LoVo (cell line): ENCODE measurements around the gene RGS17.
"Not testable (repeated sequence)": the region's sequence is repeated elsewhere in the genome, so short reads cannot be mapped to it uniquely, and the experiment has no call there.

Source experiments
- DNase-seq: peaks from one replicate; pipeline ENCODE4 v3.0.0-alpha.2; 2016; ENCODE audit warnings: low spot score

The RGS17 gene

DNA sequence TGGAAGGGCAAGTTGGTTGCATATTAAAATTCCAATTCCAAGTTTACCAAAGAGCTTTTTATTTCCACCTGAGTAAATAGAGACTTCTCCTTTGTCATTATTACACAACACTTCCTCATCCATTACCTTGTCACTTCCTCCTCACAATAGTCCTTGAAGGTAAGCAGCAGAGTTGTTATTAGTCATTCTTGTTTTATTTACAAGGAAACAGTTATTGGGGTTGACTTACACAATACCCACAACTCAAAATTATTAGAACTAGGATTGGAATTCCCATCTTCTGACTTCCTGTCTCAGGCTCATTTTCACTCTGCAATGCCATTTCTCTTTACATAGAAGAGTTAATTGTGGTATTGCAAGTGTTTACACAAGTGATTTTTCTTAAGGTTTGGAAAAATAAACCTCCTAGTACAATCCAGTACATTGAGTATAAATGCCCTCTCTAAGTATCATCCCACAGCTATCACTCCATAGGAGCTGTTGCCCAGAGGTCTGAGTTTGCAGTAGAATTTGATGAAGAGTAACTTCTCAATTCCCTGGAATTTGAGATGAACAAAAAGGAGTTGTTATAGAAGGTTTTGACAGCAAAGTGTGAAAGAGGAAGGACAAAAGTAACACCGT lies 99.6 kb downstream of the RGS17 start:
- DNase-seq: no peak

DNA sequence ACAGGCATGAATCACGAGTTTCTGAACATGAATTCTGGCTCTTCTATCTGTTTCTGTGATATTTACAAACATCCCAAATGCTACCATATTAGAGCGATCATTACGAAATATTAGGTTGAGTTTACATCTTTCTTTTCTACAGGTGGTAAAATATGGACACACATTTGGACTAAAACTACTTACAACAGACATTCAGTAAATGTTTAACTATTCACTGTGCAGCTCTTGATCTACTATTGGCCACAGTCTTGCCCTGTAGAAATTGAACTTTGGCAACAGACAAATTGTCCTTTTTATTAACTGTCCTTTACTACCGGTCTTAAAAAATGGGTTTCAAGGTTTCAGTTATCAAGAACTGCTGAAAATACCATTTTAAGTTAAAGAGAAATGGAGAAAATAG lies 102.1 kb downstream of the RGS17 start:
- DNase-seq: no peak

DNA sequence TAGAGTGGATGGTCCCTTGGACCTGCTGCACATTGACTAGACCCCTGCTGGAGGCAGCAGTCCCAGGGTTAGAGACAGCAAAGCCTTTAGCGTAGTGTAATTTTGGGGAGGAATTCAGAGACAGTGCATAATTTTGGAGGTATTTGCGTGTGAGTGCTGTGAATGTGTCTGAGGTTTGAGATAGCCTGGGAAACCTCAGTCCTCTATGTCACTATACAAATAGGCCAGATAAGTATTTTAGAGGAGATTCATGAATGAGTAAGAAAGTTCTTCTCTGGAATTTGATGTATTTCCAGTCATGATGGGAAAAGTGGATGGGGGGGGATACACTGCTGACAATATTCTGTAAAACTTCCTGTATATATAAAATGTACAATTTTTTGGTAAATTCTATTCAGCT lies 102.8 kb downstream of the RGS17 start:
- no peak for DNase-seq

DNA sequence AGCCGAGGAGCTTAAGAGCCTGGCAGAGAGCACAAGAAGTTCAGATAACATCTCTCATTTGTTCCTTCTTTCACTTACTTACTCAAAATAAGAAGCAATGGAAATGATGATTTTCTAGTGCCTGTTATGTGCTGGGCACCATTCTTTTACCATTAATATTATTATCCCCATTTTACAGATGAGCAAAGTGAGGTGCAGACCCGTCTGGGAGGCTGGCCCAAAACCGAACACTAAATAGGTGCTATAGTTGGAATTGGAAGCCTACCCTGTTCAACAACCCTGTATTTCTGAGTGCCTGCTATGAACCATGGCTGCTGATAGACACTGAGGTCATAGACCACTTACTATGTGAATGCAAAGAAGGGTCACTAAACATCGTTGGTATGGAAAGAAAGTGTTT lies 103.6 kb downstream of the RGS17 start:
- no peak for DNase-seq

DNA sequence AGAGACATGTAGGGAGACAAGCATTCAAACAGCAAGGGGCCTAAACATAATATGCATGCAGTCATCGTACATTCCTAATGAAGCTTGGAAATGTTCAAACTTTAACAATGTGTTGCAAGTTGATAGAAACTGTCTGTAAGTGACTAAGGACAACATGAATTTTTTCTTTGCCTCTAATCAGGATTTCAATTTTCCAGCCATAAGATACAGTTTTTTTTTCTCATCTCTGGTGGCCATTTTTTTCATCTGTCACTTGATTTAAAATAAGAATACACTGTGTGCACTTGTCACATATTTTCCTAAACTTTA lies 106.4 kb downstream of the RGS17 start:
- no peak for DNase-seq

DNA sequence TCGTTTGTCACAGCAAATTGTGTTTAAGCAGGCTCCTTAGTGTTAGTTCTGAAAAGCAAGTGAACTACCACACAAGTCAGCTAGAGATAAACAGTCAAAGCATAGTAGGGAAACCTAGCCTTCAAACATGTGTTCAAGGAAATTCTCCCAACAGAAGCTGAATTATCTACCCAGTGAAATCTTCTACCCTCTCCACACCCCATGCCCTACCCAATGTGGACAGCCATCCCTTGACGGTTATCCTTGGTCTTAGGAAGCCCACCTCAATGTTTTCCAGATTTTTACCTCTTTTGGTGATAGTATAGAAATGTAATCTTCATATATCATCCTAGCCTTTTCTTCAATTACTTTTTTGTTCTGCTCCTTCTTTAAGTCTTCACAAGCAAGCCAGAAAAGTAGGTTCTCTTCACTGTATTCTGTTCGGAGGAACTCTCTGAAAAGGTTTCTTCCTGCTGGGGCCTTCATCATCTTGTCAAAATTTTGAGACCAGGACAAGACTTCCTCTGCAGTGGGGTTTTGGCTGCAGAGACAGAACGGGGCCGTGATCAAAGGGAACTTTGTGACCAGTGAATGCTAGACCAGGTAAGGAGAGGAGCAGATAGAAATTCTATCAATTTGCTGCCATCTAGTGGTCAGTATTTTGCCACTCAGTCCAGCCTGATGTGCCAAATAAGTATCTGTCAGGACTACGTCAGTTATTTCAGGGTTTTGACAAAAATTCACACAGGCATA lies 106.9 kb downstream of the RGS17 start:
- DNase-seq: peak; percentile 65

DNA sequence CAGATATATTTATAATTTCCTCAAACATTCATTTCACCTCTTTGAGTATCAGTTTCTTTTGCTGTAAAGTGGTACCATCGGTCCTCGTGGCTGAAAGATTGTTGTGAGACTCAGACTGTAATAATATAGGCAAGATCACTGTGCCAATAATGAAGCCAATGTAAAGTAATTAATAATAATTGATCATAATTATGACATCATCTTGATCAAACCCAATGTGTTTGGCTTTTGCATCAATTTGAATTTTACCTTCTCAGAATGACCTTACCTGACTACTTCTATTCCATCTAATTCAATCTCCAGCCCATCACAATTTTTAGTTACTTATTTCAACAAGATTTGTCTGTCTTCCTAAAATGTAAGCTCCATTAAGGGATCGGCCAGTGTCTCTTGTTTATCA lies 112.7 kb downstream of the RGS17 start:
- DNase-seq: no peak

DNA sequence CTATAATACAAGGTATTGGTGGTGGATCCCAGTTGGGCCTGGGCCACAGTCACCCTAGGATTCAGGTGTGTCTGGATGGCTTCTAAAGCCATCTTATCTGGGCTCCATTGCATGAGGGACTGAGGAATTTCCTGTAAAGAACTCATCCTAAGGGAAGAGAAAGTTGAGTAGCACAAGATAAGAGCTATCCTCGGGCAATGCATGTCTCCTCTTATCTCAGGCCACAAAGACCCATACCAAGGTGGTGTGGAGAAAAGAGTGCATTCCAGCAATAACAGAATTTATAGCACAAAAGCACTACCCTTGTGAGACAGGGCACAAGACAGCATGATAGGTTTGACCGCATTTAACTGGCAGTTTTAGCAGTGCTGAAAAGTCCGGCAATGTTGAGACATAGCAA lies 114.2 kb downstream of the RGS17 start:
- DNase-seq: no peak

DNA sequence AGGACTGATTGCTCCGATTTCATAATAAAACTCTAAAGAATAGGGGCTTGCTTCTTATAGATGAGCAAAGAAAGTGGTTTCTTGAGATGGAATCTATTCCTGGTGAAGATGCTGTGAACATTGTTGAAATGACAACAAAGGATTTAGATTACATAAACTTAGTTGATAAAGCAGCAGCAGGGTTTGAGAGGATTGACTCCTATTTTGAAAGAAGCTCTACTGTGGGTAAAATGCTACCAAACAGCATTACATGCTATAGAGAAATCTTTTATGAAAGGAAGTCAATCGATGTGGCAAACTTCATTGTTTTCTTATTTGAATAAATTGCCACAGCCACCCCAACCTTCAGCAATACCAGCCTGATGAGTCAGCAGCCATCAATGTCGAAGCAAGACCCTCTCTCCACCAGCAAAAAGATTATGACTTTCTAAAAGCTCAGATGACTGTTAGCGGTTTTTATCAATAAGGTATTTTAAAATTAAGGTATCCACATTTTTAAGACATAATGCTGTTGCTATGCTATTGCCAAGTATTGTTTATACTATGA lies 115.9 kb downstream of the RGS17 start:
- no peak for DNase-seq

DNA sequence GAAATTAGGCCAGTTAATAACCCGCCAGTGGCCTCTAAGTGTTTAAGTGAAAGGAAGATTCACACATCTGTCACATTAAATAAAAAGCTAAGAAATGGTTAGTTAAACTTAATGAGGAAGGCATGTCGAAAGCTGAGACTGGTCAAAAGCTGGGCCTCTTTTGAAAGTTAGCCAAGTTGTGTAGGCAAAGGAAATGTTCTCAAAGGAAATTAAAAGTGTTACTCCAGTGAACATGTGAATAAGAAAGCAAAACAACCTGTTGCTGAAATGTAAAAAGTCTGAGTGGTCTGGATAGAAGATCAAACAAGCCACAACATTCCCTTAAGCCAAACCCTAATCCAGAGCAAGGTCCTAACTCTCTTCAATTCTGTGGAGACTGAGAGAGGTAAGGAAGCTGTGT lies 117.6 kb downstream of the RGS17 start:
- DNase-seq: no peak

DNA sequence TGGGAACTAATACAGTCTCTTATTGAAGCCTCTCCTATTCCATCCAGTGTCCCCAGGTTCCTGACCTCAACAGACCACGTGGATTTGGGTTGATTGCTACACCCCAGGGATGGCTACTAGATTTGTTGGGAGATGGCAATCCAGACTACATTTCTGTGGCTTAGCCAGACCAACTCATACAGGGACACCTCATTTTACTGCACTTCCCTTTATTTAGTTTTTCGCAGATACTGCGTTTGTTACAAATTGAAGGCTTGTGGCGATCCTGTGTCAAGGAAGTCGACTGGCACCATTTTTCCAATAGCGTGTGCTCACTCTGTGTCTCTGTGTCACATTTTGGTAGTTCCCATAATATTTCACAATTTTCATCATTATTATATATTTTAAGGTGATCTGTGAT lies 118.2 kb downstream of the RGS17 start:
- DNase-seq: no peak

DNA sequence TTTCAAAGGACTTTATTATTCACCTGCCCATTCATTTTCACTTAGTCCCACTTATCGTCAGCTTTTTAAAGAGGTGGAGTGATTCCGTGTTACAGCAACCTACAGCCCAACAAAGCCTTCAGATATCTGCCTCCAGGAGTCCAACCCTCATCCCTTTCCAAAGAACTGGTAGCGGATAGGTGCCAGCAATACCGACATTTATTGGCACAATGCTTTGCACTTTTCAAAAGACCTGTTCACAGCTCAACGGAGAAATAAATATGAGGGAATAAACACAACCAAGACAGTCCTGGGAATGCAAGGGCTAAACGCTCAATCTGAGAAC lies 127.8 kb downstream of the RGS17 start:
- DNase-seq: peak; percentile 5

DNA sequence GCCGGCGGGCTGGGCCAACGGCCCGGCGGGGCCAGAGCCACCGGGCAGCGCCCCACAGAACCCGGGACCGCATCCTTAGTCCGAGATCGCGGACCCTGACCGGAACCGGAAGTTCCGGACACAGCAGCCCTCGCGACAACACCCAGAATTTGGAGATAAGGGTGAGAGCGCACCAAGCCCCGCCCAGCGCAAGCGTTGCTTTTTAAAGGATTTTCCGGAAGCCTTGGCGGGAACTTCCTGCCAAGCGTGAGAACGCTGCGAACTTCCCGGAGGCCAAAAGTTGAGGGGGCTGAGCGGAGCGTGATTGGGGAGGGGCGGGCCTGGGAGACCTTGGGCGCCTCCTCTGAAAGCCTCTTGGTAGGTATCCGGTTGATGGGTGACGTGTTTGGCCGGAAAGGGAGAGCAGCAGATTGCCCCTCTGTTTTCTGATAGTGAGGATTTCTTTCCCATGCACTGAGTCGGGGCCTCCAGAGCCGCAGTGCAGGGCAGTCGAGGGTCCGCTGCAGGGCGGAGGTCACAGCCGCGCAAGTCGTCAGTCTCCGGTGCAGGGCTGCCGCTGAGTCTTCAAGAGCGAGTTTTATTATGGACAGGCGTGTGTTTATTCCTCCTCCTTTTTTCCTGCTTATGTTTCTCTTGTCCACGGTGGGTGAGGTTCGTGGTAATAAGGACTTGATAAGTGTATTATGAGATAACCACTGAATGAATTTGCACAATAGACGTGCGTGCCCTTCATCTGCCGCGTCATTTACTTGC lies 128.3 kb downstream of the RGS17 start, which contains the start of gene MTRF1L:
Gene MTRF1L (minus strand): TSS at position 97 of the 753 bp plus-strand sequence. CDS start 24 bp downstream, at position 73.
- peak; percentile 94 for DNase-seq

DNA sequence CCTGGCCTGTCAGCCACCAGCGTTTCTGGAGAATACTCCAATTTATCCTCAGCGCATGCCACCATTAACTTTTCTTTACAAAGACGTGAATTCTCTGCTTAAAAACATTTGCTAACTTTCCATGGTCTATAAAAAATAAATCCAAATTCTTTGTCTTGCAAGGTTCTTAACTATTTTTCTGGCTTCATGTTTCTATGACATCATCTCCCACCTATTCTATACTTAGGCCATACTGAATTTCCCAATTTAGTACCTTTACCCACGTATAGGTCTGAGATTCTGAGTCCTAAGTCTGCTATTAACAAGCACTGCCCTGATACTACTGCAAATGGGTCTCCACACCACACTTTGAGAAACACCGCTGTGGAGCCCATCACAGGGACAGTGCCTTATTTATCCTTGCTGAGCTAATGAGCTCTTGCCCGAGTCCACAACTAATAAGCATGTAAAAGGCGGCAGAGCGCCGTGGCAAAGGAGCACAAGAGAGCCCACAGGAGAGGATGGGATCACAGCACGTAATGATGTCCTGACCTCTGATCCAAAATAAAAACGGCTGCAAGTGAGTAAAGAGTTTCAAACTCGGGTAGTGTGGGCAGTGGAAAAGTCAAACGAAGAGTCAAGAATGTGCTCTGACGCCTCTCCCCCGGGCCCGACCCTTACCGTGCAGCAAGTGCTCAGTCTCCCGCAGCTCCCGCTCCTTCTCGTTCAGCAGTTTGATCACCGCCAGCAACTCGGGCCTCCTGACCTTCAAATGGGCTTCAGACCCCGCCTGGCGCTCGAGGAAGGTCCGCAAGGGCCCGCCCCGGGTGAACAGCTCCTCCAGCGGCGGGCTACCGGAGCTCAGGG lies 129.1 kb downstream of the RGS17 start:
- DNase-seq: peak; percentile 3

DNA sequence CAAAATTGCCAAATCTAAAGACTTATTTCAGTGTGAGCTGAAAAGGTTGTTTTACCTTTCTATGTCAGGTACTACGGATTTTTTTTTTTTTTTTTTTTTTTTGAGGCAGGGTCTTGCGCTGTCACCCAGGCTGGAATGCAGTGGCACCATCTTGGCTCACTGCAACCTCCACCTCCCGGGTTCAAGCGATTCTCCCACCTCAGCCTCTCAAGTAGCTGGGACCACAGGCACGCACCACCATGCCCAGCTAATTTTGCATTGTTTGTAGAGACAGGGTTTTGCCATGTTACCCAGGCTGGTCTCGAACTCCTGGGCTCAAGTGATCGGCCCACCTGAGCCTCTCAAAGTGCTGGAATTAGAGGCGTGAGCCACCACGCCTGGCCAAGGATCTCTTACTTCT lies 130.3 kb downstream of the RGS17 start:
- DNase-seq: not testable (repeated sequence)

DNA sequence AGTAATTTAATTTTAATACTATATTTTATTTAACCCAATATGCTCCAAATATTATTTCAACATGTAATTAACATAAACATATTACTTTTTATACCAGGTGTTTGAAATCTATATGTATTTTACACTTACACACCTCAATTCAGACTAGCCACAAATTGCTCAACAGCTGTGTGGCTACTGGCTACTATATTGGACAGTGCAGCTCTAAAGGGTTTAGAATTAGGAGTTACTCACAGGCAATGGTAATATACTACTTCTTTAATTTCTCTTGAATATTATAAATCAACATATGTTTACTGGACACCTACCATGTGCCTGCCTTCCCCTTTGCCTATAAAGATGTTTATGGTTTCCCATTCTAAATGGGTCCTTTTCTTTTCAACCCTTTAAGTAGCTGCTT lies 130.8 kb downstream of the RGS17 start:
- no peak for DNase-seq

DNA sequence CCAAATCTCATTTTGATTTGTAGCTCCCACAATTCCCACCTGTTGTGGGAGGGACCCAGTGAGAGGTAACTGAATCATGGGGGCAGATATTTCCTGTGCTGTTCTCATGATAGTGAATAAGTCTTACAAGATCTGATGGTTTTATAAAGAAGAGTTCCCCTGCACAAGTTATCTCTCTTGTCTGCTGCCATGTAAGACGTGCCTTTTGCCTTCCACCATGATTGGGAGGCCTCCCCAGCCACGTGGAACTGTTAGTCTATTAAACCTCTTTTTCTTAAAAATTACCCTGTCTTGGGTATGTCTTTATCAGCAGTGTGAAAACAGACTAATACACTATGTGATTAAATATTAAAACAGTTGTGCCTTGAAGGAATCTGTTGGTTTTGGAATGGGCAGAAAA lies 131.5 kb downstream of the RGS17 start:
- not testable (repeated sequence) for DNase-seq

DNA sequence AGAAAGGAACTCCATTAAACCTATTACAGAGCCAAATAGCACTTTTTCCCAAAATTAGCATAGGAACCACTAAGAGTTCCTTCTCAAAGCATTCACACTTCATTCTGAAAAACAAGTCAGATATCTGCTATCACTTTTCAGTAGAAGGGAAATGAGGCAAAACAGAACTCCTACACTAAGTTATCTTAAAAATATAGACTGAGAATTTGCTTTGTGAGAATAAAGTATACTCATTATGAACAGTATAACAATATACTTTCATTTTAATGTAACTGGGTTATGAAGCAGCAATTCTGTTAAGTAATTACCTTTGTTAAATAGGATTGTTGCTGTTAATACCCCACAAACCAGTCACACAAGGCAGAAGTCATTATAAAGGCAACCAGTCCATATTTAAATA lies 137.2 kb downstream of the RGS17 start:
- DNase-seq: no peak

DNA sequence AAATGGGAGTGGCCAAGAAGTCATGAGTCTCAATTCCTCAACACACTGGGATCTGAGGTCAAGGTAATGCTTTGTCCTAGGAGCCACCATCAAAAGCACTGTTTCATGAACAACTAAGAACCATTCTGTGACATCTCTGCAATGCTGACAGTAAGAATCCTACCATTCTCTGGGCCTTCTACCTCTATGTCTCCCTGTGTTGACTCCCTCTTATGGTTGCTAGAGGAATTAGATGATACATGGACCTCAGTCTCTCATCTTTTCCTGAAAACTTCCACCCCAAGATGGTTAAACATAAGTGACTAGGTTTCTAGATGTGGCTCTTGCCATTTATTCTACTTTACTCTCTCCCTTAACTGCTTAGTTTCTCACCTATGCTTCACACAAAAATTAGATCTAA lies 137.7 kb downstream of the RGS17 start:
- no peak for DNase-seq

DNA sequence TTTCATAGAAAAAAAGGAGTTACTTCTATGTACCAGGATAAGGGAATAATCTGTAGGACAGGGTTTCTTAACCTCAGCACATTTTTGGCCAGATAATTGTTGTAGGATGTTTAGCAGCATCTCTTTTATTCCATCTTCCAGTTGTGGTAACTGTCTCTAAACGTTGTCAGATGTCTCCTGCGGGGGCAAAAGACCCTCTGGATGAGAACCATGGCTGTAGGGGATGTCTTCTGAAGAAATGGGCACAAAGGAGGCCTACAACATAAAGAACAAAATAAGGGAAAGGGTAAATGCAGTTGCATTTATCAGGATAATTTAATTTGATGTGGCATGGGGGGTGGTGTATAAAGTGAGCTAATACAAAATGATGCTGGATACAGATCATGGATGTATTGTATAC lies 144.1 kb downstream of the RGS17 start:
- no peak for DNase-seq

DNA sequence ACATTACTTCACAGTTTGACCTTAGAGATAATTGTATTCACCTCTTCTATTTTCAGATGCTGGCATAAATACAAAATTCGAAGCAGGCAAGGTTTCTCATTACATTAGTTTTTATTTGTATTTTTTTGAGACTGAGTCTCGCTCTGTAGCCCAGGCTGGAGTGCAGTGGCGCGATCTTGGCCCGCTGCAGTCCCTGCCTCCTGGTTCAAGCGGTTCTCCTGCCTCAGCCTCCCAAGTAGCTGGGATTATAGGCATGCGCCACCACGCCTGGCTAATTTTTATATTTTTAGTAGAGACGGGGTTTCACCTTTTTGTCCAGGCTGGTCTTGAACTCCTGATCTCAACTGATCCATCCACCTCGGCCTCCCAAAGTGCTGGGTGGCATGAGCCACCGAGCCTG lies 145.8 kb downstream of the RGS17 start:
- DNase-seq: not testable (repeated sequence)

DNA sequence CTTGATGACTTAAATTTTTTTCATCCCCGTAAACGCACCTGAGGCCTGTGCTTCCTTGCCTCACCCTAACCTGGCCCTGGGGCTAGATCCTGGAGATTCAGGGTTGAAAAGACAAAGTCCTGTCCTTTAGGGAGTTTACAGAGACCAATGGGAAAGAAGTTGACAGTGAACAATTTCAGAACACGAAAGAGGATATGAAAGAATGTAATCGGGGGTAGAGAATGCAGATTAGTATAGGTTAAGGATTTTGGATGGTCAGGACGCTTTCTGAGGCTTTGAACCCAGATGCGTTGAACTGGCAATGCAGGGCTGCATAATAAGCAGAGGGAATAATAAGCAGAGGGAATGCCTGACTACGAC lies 146.6 kb downstream of the RGS17 start:
- DNase-seq: no peak
